HEK293T (cell line): Measurements from ENCODE around the gene SPDYE1.
"Not testable (repeated sequence)": the region's sequence is repeated elsewhere in the genome, so short reads cannot be mapped to it uniquely, and the experiment has no call there.

Source experiments
- ARNT ChIP-seq: fragments of 450-650 bp; IDR thresholded peaks from 2 replicates; pipeline ENCODE4 v1.6.1; 2017; ENCODE audit warnings: mild to moderate bottlenecking
- BHLHE40 ChIP-seq: fragments of 450-650 bp; IDR thresholded peaks from 2 replicates; pipeline ENCODE4 v1.6.1; 2016; ENCODE audit warnings: mild to moderate bottlenecking, moderate library complexity, borderline replicate concordance
- CTBP1 ChIP-seq: fragments of 450-650 bp; IDR thresholded peaks from 2 replicates; pipeline ENCODE4 v1.6.1; 2016; ENCODE audit warnings: borderline replicate concordance
- ELF4 ChIP-seq: fragments of 450-650 bp; IDR thresholded peaks from 2 replicates; pipeline ENCODE4 v1.6.1; 2017; ENCODE audit warnings: antibody characterized with exemption
- FOXA1 ChIP-seq: fragments of 450-650 bp; IDR thresholded peaks from 2 replicates; pipeline ENCODE4 v1.6.1; 2016; ENCODE audit warnings: mild to moderate bottlenecking
- FOXM1 ChIP-seq: fragments of 450-650 bp; IDR thresholded peaks from 2 replicates; pipeline ENCODE4 v1.6.1; 2017; ENCODE audit warnings: mild to moderate bottlenecking, borderline replicate concordance
- L3MBTL2 ChIP-seq: fragments of 450-650 bp; conservative IDR thresholded peaks from 2 replicates; pipeline ENCODE4 v1.6.1; 2016; ENCODE audit warnings: mild to moderate bottlenecking
- PKNOX1 ChIP-seq: fragments of 450-650 bp; IDR thresholded peaks from 2 replicates; pipeline ENCODE4 v1.6.1; 2016
- SP1 ChIP-seq: fragments of 450-650 bp; IDR thresholded peaks from 2 replicates; pipeline ENCODE4 v1.6.1; 2017
- SUZ12 ChIP-seq: fragments of 450-650 bp; IDR thresholded peaks from 2 replicates; pipeline ENCODE4 v1.6.1; 2016; ENCODE audit warnings: mild to moderate bottlenecking
- TARDBP ChIP-seq: fragments of 450-650 bp; IDR thresholded peaks from 2 replicates; pipeline ENCODE4 v1.6.1; 2016
- ZNF384 ChIP-seq: fragments of 450-650 bp; IDR thresholded peaks from 2 replicates; pipeline ENCODE4 v1.6.1; 2016

- TF ChIP-seq FOXM1, BHLHE40, SP1, CTBP1, FOXA1, ARNT, SUZ12, TARDBP, PKNOX1, ZNF384: not testable (repeated sequence)
- TF ChIP-seq ELF4 (peak; percentile 54; the same call in 1 of the 2 replicates), L3MBTL2 (peak; percentile 29; the same call in 1 of the 2 replicates)
These were observed 21.4 kb downstream of the SPDYE1 start for GRCh38 chr7:44018857-44019807.
